Skin of body (tissue), 2 donors: Measurements from ENCODE around the gene ANXA7. TPM values are rescaled to one million over a fixed set of nuclear protein-coding genes. Genes with fewer than 3 reads are reported as not detected.
"Not testable (repeated sequence)": the region's sequence is repeated elsewhere in the genome, so short reads cannot be mapped to it uniquely, and the experiment has no call there.

Source experiments
- DNase-seq: peaks from one replicate; lab custom pipeline; 2025; lab: John Stamatoyannopoulos, UW
- total RNA-seq: library from RNA; depleted of rRNA; stranded (reverse); fragments of >200 nt; gene quantifications from one replicate; pipeline ENCODE4 v1.2.3, GENCODE V29; 2014

Gene ANXA7
- total RNA-seq, 1 donor from 2014 or later: 47.4 TPM

DNA sequence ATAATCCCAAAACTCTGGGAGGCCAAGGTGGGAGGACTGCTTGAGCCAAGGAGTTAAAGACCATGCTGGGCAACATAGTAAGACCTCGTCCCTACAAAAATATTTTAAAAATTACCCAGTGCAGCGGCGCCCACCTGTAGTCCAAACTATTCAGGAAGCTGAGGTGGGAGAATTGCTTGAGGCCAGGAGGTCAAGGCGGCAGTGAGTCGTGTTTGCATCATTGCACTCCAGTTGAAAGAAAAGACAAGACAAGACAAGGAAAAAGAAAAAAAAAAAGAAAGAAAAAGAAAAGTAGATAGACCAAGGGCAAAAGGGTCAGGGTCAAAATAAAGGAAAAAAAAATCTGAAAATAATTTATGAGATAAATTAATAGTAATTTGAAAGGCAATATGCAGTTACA, 5.8 kb downstream of the ANXA7 start:
- no peak for DNase-seq

DNA sequence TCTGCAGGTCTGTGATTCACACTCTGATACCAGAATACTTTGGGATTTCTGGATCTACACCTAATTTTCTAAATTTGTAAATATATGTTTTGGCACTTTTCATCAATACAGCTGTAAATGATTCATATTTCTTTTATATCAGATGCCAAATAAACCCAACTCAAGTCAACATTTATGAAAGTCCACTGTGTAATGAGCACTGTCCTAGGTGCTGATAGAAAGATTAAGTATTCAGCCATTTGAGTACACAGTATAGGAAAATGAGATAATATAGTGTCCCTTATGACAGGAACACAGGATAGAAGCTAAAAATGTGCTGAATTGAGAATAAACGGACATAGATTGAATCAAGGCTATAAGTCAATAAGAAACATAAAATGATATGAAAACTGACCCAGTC, 6.4 kb downstream of the ANXA7 start:
- no peak for DNase-seq

DNA sequence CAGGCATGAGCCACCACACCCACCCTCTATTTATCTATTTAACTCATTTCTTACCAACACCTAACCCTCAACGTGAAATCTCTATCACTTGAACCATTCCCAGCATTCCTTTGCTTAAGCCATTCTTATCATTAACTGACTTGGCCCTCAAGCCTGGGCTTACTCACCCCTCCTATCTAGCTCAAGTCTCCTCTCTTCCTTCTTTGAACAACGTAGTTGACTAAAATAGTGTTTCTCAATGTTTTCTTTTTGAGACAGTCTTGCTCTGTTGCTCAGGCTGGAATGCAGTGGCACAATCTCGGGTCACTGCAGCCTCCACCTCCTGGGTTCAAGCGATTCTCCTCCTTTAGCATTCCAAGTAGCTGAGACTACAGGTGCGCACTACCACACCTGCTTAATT, 7.0 kb downstream of the ANXA7 start:
- DNase-seq: no peak

DNA sequence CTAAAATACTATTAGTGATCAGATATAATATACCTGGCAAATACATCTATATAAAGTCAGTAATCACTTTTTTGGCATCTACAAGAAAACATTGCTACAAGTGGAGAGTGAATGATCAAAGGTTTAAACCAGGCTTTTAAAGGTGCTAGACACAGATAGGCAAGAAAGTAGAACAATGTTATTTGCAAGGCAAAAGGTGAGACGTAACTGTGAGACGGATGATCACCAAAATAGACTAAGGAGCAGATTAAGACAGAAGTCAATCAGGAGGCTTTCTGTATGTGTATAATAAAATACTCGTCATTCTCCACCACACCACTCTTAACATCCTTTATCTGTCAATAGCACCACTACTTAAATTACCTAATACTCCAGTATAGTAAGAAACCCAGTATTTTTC, 8.3 kb downstream of the ANXA7 start:
- no peak for DNase-seq

DNA sequence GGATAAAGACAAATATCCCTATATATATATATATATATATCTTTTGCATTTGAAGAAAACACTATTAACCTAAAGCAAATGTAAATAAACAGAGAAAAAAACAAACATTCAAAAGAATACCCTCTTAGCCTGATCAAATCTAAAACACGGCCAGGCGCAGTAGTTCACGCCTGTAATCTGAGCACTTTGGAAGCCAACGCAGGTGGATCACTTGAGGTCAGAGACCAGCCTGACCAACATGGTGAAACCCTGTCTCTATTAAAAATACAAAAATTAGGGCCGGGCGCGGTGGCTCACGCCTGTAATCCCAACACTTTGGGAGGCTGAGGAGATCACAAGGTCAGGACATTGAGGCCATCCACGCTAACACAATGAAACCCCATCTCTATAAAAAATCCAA, 9.2 kb downstream of the ANXA7 start:
- no peak for DNase-seq

DNA sequence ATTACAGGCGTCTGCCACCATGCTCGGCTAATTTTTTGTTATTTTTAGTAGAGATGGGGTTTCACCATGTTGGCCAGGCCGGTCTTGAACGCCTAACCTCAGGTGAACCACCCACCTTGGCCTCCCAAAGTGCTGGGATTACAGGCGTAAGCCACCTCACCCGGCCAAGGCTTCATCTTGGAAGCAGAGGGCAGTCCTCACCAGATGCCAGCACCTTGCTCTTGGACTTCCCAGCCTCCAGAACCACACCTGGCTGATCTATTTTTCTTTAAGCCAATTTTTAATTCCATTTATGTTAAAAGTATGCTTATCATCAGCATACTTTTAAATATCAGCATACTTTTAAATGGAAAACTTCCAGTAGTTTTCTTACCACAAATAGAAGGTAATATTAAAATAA, 12.2 kb downstream of the ANXA7 start:
- no peak for DNase-seq

DNA sequence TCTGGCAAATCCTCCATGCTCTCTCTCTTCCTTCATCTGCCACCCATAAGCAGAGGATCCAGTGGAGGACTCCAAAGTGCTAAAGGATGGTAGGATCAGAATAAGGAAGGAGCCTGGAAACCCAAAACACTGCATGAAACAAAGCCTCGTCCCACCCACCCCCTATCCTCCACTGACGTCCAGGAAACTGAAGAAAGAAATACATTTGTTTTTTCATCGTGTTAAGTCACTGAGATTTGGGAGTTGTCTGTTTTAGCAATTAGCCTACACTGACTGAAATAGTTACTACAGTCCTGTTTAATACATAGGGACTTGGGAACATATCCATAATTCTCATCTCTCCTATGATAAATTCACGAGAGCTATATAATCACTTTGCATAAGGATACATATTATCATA, 14.8 kb downstream of the ANXA7 start:
- no peak for DNase-seq

DNA sequence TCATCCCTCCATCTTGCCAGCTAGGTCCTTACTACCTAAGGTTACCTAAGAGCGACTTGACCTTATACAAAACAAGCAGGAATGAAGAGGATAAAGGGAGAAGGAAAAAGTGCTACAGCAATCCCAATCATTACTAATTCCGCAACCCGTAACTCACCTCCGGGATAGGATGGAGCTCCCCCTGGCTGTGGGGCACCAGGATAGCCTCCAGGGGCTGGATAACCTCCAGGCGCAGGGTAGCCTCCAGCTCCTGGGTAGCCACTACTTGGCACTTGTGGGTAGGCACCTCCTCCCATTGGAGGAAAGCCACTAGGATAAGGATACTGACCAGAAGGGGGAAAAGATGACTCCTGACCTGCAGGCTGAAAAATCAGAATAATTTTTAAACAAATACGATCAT, 15.8 kb downstream of the ANXA7 start:
- no peak for DNase-seq

DNA sequence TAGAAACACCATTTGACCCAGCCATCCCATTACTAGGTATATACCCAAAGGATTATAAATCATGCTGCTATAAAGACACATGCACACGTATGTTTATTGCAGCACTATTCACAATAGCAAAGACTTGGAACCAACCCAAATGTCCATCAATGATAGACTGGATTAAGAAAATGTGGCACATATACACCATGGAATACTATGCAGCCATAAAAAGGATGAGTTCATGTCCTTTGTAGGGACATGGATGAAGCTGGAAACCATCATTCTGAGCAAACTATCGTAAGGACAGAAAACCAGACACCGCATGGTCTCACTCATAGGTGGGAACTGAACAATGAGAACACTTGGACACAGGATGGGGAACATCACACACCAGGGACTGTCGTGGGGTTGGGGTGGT, 19.5 kb downstream of the ANXA7 start:
- not testable (repeated sequence) for DNase-seq

DNA sequence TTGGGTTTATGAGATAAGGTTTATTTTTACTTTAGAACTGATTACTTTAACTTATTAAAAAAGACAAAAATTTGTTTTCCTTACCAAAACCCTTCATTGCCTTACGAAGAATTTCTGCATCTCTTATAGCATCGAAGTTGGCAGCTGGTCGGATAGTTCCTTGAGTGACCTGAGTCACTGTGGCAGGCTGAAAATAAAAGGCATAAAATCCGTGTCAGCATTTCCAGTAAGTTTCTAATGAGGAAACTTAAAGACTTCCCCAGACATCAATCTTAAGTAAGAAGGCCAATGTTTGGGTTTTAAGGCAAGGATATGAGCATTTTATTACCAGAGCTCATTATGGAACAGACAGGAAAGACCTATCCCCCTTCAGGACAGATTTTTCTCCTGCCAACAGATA, 25.6 kb downstream of the ANXA7 start:
- no peak for DNase-seq

DNA sequence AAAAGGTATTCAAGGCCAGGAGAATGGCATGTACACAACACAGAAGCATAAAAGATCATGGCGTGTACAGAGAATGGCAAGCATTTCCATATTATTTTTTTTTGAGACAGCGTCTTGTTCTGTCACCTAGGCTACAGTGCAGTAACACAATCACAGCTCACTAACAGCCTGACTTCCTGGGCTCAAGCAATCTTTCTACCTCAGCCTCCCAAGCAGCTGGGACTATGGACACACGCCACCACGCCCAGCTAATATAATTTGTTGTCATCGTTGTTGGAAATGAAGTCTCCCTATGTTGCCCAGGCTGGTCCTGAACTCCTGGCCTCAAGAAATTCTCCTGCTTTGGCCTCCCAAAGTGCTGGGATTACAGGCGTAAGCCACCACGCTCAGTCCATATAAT, 27.3 kb downstream of the ANXA7 start:
- no peak for DNase-seq

DNA sequence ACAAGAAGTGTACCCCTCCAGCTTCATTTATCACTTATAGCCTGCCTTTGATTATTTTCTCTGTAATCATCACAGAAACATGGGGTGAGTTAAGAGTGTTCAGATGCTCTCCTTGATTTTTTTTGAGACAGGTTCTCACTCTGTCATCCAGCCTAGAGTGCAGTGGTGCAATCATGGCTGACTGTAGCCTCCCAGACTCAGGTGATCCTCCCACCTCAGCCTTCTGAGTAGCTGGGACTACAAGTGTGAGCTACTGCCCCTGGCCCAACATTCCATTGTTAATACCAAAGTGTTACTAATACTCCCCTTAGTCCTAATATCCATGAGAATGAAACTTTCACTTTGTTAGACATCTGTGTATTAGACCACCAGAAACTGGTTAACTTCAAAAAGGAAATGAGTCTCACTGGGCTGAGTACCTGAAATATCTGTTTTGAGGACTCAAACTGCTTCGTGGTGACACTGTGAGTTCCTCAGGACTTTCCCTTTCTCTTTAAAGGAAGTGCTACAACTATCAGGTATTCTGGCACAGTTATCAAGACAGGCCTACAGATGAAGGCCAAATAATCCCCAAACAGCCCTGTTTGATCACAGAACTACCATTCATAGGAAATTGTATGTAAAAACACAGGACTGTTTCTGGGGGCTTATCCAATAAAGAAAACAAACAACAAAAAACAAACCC, 34.7 kb downstream of the ANXA7 start:
- no peak for DNase-seq

DNA sequence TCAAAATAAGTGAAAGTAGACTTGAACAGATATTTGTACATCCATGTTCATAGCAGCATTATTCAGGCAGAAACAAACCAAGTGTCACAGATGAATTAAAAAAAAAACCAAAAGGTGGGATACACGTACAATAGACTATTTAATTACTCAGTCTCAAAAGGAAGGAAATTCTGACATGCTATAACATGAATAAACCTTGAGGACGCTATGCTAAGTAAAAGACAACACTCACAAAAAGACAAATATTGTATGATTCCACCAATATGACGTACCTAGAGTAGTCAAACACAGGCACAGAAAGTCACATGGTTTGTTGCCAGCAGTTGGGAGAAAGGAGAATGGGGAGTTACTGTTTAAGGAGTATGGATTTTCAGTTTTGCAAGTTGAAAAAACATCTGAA, 37.2 kb downstream of the ANXA7 start:
- no peak for DNase-seq

DNA sequence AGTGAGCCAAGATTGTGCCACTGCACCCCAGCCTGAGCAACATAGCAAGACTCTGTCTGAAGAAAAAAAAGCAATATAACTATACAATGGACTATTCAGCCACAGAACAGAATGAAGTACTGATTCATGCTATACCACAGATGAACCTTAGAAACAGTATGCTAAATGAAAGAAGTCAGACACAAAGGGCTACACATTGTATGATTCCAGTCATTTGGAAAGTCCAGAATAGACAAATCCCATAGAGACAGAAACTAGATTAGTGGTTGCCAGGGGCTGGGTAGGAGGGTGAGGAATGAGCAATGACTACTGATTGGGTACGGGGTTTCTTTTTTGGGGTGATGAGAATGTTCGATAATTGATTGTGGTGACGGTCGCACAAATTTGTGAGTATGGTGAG, 45.6 kb downstream of the ANXA7 start:
- no peak for DNase-seq

DNA sequence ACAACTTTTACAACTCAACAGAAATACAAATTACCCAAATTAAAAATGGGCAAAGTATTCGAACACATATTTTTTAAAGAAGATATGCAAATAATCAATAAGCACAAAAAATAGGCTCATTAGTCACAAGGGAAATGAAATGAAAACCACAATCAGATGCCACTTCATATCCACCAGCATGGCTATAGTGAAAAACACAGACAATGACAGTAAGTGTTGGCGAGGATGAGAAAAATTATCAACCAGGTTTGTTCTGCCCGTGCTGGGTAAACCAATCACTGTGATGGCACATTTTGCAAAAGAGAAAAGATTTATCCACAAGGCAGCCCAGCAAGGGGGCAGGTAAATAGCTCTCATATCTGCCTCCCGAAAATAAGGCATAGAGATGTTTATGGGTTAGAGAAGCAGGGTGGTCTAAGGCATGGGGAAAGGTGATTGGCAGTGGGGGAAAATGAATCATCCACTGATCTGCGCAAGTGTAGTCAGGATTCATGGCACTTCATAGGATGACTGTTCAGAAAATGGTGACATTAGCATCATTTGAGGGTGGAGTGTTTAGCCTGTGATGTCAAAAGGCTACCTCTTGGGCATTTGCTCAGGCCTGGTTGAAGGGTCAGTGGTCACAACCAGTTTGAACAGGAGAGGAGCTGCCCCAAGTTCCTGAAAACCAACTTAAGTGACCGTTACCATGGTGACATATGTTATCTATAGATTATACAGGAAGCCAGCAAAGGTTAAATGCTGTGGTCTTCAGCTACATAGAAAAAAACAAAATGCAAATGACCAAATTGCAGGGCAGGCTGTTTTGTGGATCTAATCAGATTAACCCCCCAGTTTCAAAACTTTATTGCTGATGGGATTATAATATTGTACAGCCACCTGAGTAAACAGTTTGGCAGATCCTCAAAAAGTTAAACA, 47.2 kb downstream of the ANXA7 start:
- DNase-seq: no peak

DNA sequence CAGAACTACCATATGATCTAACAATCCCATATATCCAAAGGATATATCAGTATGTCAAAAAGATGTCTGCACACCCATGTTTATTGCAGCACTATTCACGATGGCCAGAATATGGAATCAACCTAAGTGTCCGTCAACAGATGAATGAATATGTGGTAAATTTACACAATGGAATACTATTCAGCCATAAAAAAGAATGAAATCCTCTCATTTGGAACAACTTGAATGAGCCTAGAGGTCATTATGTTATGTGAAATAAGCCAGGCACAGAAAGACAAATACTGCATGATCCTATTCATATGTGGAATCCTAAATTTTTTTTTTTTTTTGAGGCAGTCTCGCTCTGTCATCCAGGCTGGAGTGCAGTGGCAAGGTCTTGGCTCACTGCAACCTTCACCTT, 48.9 kb downstream of the ANXA7 start:
- no peak for DNase-seq

DNA sequence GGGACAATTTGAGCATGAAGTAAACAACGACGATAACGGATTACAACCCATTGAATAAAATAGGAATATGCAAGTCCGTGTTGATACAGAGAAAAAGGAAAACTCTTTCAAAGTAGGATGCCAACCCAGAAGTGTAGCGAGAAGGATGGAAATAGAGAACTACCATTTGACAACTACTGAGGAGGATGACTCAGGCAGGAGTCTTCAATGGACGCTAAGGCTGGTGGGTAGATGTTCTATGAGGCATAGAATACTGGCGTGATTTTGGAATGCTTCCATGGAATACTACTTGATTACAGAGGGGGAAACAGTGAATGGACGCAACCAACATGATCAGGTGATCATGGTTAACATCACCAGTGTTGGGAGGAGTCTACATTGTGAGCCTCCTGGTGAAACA, 54.4 kb downstream of the ANXA7 start:
- DNase-seq: no peak

DNA sequence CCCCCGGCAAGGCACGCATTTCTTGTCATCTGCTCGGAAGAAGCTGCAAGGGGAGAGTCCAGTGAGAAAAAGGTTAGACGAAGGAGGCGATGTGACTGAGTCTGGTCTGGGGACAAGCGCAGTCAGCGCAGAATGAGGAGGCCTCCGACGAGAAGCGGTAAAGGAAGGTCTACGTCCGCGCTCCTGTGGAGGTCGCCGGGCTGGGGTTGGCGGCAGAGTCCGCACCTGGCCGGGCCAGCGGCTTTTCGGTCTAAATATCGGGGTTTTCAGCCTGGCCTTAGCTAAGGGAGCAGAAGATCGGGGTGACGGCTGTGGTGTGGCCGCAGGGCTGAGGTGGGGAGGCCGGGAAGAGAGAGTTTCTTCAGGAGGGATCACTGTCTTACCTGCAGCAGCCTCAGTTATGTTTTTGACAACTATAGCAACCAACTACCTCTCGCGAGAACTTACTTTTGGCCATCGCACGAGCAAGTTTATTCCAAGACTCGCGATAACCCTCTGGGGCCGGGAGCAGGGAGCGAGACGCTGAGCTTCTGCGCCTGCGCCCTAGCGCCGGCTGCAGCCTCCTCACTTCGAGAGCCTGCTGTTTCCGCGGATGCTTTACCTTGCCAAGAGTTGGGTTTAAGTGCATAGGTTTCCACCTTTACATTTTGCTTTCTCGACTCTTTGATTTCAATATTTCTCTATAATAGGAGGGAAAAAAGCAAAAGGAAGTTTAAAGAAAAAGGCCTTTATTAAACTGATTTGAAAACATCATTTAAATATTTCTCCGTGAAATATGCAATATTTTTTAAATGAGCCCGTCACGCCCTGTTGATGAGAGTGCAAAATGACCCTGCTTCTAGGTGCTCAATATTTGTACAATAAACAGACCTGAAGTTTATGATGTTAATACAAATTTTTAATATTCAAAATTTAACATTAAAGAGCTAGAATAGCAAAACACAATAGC, 55.3 kb downstream of the ANXA7 start, which contains the start of gene CFAP70:
CFAP70 (minus strand) TSS at position 534 of the 949 bp plus-strand sequence. CDS start 4,068 bp downstream, outside the sequence.
- peak; percentile 96 for DNase-seq

DNA sequence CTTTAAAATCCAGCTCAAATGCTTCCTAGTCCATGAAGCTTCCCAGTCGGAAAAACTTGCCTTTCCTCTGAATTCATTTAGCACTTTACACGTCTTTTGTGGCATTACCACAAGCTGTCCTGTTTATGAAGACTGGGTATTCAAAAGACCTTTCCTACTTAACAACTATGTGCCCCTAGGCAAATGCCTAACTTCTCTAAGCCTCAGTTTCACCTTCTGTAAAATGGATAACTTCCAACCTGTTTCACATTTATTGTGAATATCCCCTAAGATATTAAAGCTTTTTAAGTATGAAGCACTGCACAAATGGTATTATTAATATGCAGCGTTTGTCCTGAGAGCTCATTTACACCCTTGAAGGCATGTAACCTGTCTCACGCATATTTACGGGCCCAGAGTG, 56.0 kb downstream of the ANXA7 start:
- DNase-seq: no peak

DNA sequence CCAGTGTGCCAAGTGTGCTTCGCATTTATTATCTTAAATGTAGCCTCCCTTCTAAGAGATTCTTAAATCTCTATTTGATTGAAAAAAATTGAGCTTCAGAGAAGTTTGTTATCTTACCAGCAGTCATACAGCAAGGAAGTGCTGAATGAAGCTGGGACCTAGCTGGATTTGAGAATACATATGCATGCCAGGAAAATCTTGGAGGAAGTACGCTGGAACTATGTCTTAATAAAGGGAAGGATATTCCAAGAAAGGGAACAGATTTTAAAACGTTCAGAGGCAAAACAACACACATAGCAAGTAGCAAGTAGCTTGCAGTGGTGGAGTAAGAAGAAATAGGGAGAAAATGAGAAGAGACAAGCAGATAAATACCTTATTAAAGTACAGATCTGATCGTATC, 56.7 kb downstream of the ANXA7 start:
- no peak for DNase-seq

DNA sequence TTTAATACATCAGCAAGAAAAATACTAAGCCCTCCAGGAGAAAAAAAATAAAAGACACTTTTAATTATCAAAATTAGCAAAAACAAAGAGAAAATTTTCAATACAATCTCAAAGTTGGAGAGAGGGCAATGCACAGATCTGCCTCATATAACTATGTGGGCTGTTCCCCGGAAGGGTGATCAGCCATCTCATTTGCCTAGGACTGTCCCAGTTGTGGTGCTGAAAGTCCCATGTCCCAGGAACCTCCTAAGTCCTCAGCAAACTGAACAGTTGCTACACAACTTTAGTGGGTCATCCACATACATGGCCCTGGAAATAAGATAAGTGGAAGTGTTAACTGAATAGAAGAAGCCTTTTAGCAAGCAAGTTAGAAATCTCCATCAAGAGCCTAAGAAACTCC, 69.6 kb downstream of the ANXA7 start:
- no peak for DNase-seq

DNA sequence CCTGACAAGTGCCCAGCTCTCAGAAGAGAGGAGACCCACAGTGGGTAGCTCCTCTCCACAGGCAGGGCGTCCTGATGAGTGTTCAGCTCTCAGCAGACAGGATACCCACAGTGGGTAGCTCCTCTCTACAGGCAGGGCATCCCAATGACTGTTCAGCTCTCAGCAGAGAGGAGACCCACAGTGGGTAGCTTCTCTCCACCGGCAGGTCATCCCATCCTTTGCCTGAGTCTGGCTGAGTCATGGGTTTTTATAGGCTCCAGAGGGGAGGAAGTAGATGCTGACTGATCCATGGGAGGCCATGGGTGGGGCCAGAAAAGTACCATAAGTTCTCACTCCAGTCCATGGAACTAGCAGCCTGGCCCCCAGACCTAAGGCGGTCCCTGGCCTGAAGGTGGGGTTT, 73.7 kb downstream of the ANXA7 start:
- DNase-seq: no peak
